ENCODE measurements around the gene MSI2.
"Not testable (repeated sequence)": the region's sequence is repeated elsewhere in the genome, so short reads cannot be mapped to it uniquely, and the experiment has no call there.

Gene MSI2

GRCh38 chr17:57255776-57256681, at the start of gene MSI2:
MSI2 (plus strand) TSS chr17:57256523; CDS start chr17:57256743, 220 bp downstream.
- peak; percentile 77 to 84 for DNase-seq (ENCODE audit: low read depth in 2 of 2)

GRCh38 chr17:57206928-57207327, 49.4 kb upstream of the MSI2 start:
- no peak for DNase-seq (ENCODE audit: low read depth in 2 of 2)

- no peak for DNase-seq (ENCODE audit: low read depth in 2 of 2)
Observed at GRCh38 chr17:57207396-57207795, 48.9 kb upstream of the MSI2 start.

GRCh38 chr17:57210224-57210553, 46.1 kb upstream of the MSI2 start:
- no peak for DNase-seq (ENCODE audit: low read depth in 2 of 2)

GRCh38 chr17:57210972-57211411, 45.3 kb upstream of the MSI2 start:
- no peak for DNase-seq (ENCODE audit: low read depth in 2 of 2)

- no peak for DNase-seq (ENCODE audit: low read depth in 2 of 2)
Observed at GRCh38 chr17:57211543-57211942, 44.8 kb upstream of the MSI2 start.

GRCh38 chr17:57213180-57213825, 43.0 kb upstream of the MSI2 start:
- DNase-seq (ENCODE audit: low read depth in 2 of 2) = no peak

- DNase-seq (ENCODE audit: low read depth in 2 of 2) = no peak
Observed at GRCh38 chr17:57215317-57215716, 41.0 kb upstream of the MSI2 start.

GRCh38 chr17:57221366-57222350, 34.7 kb upstream of the MSI2 start:
- DNase-seq (ENCODE audit: low read depth in 2 of 2) = no peak

GRCh38 chr17:57222422-57222821, 33.9 kb upstream of the MSI2 start:
- DNase-seq (ENCODE audit: low read depth in 2 of 2) = not testable (repeated sequence)

GRCh38 chr17:57225127-57225526, 31.2 kb upstream of the MSI2 start:
- no peak for DNase-seq (ENCODE audit: low read depth in 2 of 2)

GRCh38 chr17:57226793-57227192, 29.5 kb upstream of the MSI2 start:
- DNase-seq (ENCODE audit: low read depth in 2 of 2) = no peak

- no peak for DNase-seq (ENCODE audit: low read depth in 2 of 2)
Observed at GRCh38 chr17:57228911-57229310, 27.4 kb upstream of the MSI2 start.

GRCh38 chr17:57234061-57234738, 22.1 kb upstream of the MSI2 start:
- no peak for DNase-seq (ENCODE audit: low read depth in 2 of 2)

GRCh38 chr17:57234739-57235092, 21.6 kb upstream of the MSI2 start:
- DNase-seq (ENCODE audit: low read depth in 2 of 2) = no peak

- no peak for DNase-seq (ENCODE audit: low read depth in 2 of 2)
Observed at GRCh38 chr17:57235124-57235523, 21.2 kb upstream of the MSI2 start.

- DNase-seq (ENCODE audit: low read depth in 2 of 2) = no peak
Observed at GRCh38 chr17:57236686-57237299, 19.5 kb upstream of the MSI2 start.

- DNase-seq (ENCODE audit: low read depth in 2 of 2) = no peak
Observed at GRCh38 chr17:57240648-57241047, 15.7 kb upstream of the MSI2 start.

GRCh38 chr17:57242148-57242547, 14.2 kb upstream of the MSI2 start:
- DNase-seq (ENCODE audit: low read depth in 2 of 2) = no peak

- peak; percentile 52 to 58 for DNase-seq (ENCODE audit: low read depth in 2 of 2)
Observed at GRCh38 chr17:57243171-57243622, 13.1 kb upstream of the MSI2 start.

- no peak for DNase-seq (ENCODE audit: low read depth in 2 of 2)
Observed at GRCh38 chr17:57245786-57246185, 10.5 kb upstream of the MSI2 start.

All from stimulated activated CD8-positive, alpha-beta memory T cell treated with anti-CD3 and anti-CD28 coated beads, Interleukin-15, amount 100 ng/mL, for 48 hours (primary cell).